Tibial nerve (tissue), 4 donors: ENCODE data around the gene OSM.

Source experiments
- EP300 ChIP-seq, 2 donors: sonication (generic); formaldehyde crosslinking; IDR thresholded peaks; one replicate each; pipeline ENCODE4 v1.6.1; 2017; ENCODE audit warnings: antibody characterized with exemption in 2 of 2, mild to moderate bottlenecking in 1 of 2
- POLR2A ChIP-seq, 2 donors: fragments of 450-650 bp; IDR thresholded peaks; one replicate each; pipeline ENCODE4 v1.6.1; 2017; ENCODE audit warnings: antibody characterized with exemption in 2 of 2, mild to moderate bottlenecking in 2 of 2, moderate library complexity in 2 of 2
- TF ChIP-seq, protein P1 (sequence below), 5 experiments: fragments of 200-600 bp in 3 of 5; fragments of 450-650 bp in 2 of 5; sonication (generic) in 3 of 5; IDR thresholded peaks; one replicate each; pipeline ENCODE4 v1.5.1; 2016 to 2019; ENCODE audit warnings: antibody characterized with exemption in 5 of 5, mild to moderate bottlenecking in 3 of 5, moderate library complexity in 2 of 5

DNA sequence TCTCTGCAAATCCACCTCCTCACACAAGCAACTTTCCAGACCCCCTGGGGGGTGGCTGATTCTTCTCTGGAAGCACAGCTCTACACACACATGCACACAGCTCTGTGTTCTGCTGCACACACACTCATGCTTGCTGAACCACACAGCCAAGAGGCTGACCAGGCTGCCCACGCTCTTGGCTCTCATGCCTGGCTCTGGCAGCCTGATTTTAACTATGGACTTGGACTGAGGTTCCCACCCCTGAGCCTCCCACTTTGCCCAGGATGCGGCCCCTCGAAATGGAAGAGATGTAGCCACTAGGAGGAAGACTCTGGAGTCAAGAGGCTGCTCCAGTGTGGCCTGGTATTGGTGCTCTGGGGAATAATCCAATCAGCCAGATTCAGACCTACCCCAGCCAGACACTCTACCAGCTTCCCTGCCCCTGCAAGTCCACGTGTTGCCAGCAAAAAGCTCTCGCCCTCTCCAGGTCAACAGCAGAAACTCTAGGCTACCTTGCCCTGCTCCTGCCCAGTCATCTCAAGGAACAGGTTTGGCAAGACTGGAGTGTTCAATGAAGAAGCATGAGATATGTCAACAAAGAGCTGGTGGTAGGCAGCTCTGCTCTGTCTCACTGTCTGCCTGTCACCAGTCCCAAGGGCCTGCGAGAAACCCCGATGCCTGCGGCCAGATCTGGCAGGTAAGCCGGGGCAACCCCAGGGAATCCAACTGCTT lies 31.5 kb upstream of the OSM start:
- TF ChIP-seq, protein P1, sequence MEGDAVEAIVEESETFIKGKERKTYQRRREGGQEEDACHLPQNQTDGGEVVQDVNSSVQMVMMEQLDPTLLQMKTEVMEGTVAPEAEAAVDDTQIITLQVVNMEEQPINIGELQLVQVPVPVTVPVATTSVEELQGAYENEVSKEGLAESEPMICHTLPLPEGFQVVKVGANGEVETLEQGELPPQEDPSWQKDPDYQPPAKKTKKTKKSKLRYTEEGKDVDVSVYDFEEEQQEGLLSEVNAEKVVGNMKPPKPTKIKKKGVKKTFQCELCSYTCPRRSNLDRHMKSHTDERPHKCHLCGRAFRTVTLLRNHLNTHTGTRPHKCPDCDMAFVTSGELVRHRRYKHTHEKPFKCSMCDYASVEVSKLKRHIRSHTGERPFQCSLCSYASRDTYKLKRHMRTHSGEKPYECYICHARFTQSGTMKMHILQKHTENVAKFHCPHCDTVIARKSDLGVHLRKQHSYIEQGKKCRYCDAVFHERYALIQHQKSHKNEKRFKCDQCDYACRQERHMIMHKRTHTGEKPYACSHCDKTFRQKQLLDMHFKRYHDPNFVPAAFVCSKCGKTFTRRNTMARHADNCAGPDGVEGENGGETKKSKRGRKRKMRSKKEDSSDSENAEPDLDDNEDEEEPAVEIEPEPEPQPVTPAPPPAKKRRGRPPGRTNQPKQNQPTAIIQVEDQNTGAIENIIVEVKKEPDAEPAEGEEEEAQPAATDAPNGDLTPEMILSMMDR (IDR thresholded peaks at IDR 0.05) = no peak
- TF ChIP-seq EP300 (IDR thresholded peaks at IDR 0.05) (no peak), POLR2A (IDR thresholded peaks at IDR 0.05) (no peak)
